PFSK-1 (cell line): Measurements from ENCODE around the gene SLC37A3.

ENCODE experiments used
- FOXP2 ChIP-seq: optimal IDR thresholded peaks from 2 replicates; pipeline ENCODE3; 2011; ENCODE audit warnings: borderline replicate concordance, control low read depth, inconsistent platforms; ENCODE audit not compliant: insufficient read depth; ENCODE audit errors: extremely low read length, extremely low read depth
- POLR2AphosphoS5 ChIP-seq: IDR thresholded peaks from 2 replicates; pipeline ENCODE4 v1.6.1; 2012; ENCODE audit warnings: low read depth, mild to moderate bottlenecking, control low read depth, low read length, moderate library complexity
- SIN3A ChIP-seq: IDR thresholded peaks from 2 replicates; pipeline ENCODE4 v1.6.1; 2012; ENCODE audit warnings: mild to moderate bottlenecking, low read length, moderate library complexity, borderline replicate concordance; ENCODE audit not compliant: insufficient read depth
- TAF1 ChIP-seq: IDR thresholded peaks from 2 replicates; pipeline ENCODE4 v1.6.1; 2012; ENCODE audit warnings: low read length, control low read depth, borderline replicate concordance; ENCODE audit not compliant: insufficient read depth
- TF ChIP-seq, protein P1 (sequence below), 2 experiments: IDR thresholded peaks; 2 replicates each; pipeline versions ENCODE4 v1.6.1 to v1.8.0; 2011 to 2012; ENCODE audit warnings: low read depth in 2 of 2, low read length in 2 of 2, control low read depth in 1 of 2, inconsistent platforms in 1 of 2, mild to moderate bottlenecking in 1 of 2, moderate library complexity in 1 of 2; ENCODE audit not compliant: insufficient read depth in 1 of 2

Gene SLC37A3

DNA sequence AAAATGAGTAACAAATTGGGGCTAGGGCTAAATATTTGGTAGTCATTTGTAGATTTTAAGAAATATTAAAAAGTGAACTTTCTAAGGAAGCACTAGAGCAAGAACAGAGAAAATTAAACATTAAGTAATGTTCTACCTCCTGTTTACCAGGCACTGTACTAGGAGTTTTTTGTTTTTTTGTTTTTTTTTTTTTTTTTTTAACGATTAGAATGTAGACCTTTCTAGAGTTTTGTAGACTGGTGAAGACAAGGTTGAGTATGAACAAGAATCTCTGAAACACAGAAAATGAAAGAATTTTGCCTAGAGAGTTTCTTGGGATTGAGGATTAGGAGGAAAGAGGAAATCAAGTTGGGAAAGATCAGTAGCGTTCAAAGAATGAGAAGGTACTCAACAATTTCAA is 73.6 kb downstream of the SLC37A3 start:
- no peak for TF ChIP-seq TAF1
- TF ChIP-seq, protein P1, sequence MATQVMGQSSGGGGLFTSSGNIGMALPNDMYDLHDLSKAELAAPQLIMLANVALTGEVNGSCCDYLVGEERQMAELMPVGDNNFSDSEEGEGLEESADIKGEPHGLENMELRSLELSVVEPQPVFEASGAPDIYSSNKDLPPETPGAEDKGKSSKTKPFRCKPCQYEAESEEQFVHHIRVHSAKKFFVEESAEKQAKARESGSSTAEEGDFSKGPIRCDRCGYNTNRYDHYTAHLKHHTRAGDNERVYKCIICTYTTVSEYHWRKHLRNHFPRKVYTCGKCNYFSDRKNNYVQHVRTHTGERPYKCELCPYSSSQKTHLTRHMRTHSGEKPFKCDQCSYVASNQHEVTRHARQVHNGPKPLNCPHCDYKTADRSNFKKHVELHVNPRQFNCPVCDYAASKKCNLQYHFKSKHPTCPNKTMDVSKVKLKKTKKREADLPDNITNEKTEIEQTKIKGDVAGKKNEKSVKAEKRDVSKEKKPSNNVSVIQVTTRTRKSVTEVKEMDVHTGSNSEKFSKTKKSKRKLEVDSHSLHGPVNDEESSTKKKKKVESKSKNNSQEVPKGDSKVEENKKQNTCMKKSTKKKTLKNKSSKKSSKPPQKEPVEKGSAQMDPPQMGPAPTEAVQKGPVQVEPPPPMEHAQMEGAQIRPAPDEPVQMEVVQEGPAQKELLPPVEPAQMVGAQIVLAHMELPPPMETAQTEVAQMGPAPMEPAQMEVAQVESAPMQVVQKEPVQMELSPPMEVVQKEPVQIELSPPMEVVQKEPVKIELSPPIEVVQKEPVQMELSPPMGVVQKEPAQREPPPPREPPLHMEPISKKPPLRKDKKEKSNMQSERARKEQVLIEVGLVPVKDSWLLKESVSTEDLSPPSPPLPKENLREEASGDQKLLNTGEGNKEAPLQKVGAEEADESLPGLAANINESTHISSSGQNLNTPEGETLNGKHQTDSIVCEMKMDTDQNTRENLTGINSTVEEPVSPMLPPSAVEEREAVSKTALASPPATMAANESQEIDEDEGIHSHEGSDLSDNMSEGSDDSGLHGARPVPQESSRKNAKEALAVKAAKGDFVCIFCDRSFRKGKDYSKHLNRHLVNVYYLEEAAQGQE (IDR thresholded peaks at IDR 0.05; ENCODE audit: insufficient read depth in 1 of 2, low read depth in 2 of 2, low read length in 2 of 2) = no peak
- TF ChIP-seq FOXP2 = no peak
- no peak for TF ChIP-seq SIN3A
- TF ChIP-seq POLR2AphosphoS5 = no peak

DNA sequence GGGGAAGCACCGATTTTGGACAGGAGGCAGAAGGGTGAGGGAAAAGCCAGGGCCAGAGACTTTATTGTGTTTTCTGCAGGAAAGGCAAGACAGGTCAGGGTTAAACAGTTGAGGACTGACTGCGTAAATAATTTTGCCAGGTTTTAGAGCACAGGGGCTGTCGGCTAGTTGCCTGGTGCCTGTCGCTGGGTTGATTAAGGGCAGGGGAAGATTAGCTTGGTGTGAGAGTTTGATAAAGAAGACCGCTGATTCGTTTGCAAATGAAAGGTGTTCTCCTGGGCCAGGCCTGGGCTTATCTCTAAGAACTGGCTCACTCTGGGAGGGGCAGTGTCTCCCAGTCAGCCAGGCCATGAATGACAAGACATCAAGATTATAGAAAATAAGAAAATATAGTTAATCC is 75.6 kb downstream of the SLC37A3 start:
- TF ChIP-seq SIN3A (no peak), POLR2AphosphoS5 (no peak), TAF1 (no peak), FOXP2 (no peak)
- TF ChIP-seq, protein P1 (IDR thresholded peaks at IDR 0.05; ENCODE audit: insufficient read depth in 1 of 2, low read depth in 2 of 2, low read length in 2 of 2) = no peak

DNA sequence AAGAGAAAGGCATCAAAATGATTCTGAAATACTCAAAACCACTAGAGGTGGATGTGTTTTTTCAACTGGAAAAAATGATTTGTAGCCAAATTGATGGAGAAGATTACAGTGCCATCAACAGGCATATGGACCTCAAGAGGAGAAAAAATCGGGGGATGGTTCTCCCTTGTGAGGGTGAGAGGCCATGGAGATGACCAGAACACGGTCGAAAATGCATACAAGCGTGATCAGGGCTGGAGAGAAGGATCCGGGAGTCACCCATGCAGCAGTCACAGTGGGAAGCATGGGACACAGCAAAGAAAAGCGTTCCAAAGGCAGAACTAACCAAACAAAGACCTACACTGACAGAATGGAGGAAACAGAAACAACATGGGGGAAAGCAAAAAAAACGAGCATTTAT is 80.3 kb downstream of the SLC37A3 start:
- TF ChIP-seq, protein P1 (IDR thresholded peaks at IDR 0.05; ENCODE audit: insufficient read depth in 1 of 2, low read depth in 2 of 2, low read length in 2 of 2) = no peak
- no peak for TF ChIP-seq FOXP2
- TF ChIP-seq POLR2AphosphoS5 = no peak
- no peak for TF ChIP-seq SIN3A
- no peak for TF ChIP-seq TAF1

DNA sequence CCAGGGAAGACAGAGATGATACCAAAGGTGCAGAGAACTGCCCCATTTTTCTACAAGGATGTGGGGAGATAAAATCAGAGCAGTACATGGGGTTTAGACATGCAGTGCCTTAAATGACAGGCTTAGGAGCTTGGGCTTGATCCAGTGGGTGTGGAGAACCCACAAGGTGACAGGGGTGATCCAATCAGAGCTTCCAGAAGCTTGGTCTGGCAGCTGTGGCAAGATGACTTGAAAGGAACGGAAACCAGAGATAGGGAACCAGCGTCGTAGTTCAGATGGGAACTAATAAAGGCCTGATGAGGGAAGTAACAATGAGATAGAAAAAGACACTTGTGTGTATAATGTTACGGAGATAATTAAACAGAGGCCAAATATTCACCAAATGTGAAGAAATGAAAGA is 80.7 kb downstream of the SLC37A3 start:
- TF ChIP-seq SIN3A = no peak
- no peak for TF ChIP-seq TAF1
- TF ChIP-seq FOXP2 = no peak
- TF ChIP-seq, protein P1 (IDR thresholded peaks at IDR 0.05; ENCODE audit: insufficient read depth in 1 of 2, low read depth in 2 of 2, low read length in 2 of 2) = no peak
- no peak for TF ChIP-seq POLR2AphosphoS5

DNA sequence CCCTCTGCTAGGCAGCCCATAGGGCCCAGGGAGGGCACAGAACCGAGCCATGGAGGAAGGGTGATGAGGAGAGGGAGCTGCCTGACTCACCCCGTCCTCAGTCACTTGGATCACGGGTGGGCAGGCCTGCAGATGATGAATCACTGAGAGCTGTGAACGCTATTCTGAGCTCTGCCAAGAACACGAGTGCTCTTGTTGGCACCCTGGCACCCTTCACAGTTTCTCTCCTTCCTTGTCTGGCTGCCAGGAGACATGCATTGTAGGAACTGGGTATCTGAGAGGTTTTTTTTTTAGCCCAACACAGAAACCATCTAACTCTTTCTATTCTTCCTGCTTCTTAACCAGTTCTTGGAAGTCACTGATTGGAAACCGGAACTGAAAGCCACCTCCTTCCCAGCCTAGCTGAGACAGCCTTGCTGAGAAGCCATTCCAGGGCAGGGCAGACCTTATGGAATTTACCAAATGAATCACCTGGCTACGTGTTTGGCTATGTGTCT is 82.1 kb downstream of the SLC37A3 start:
- TF ChIP-seq FOXP2 (no peak), TAF1 (no peak), SIN3A (no peak)
- TF ChIP-seq, protein P1 (IDR thresholded peaks at IDR 0.05; ENCODE audit: insufficient read depth in 1 of 2, low read depth in 2 of 2, low read length in 2 of 2) = no peak
